IMR-90 (cell line): Measurements from ENCODE around the gene HAGH. TPM values are rescaled to one million over a fixed set of nuclear protein-coding genes. Genes with fewer than 3 reads are reported as not detected.

Source experiments
- ATAC-seq: fragments of 200-7000 bp; cut with Tn5 transposase; 2 replicates; pipeline ENCODE4 v1.9.1; 2020; ENCODE audit warnings: low read depth, mild to moderate bottlenecking, moderate library complexity
- BruUV-seq: library from RNA; stranded (reverse); fragments of 400-500 nt; replicated peaks from 2 replicates; lab custom pipeline; 2021; lab: Mats Ljungman, UMichigan
- CTCF ChIA-PET: fragments of 300-600 bp; formaldehyde crosslinking; extraction: SDS; loops from one replicate; lab custom pipeline; 2021; ENCODE audit warnings: antibody characterized with exemption; lab: Yijun Ruan, JAX
- POLR2A ChIA-PET: fragments of 300-600 bp; sonication (Branson Sonifier 250); formaldehyde crosslinking; loops from one replicate; lab custom pipeline; 2022; ENCODE audit warnings: antibody characterized with exemption; ENCODE audit not compliant: unreplicated experiment; lab: Charles Lee
- DNase-seq: peaks from one replicate; pipeline ENCODE4 v3.0.0; 2013
- H2AFZ ChIP-seq: replicated peaks from 2 replicates; pipeline ENCODE3; 2013; ENCODE audit warnings: low read length, mild to moderate bottlenecking; ENCODE audit not compliant: poor library complexity
- H2AK5ac ChIP-seq: 2 replicates; pipeline ENCODE4 v1.6.1; 2013; ENCODE audit warnings: low read depth, low read length, inconsistent platforms
- H2AK9ac ChIP-seq: replicated peaks from 2 replicates; pipeline ENCODE3; 2013; ENCODE audit warnings: mild to moderate bottlenecking, low read depth, low read length, moderate library complexity; ENCODE audit not compliant: poor library complexity
- H2BK120ac ChIP-seq: 2 replicates; pipeline ENCODE4 v1.6.1; 2013; ENCODE audit warnings: low read depth, low read length, inconsistent platforms
- H2BK15ac ChIP-seq: 3 replicates; pipeline ENCODE4 v1.6.1; 2013; ENCODE audit warnings: low read depth, low read length, inconsistent platforms
- H2BK20ac ChIP-seq: 2 replicates; pipeline ENCODE4 v1.6.1; 2013; ENCODE audit warnings: low read depth, mild to moderate bottlenecking, inconsistent platforms, low read length, moderate library complexity
- H2BK5ac ChIP-seq: 2 replicates; pipeline ENCODE4 v1.6.1; 2013; ENCODE audit warnings: mild to moderate bottlenecking, low read depth, low read length, inconsistent platforms; ENCODE audit not compliant: poor library complexity, severe bottlenecking
- H3K14ac ChIP-seq: replicated peaks from 2 replicates; pipeline ENCODE4 v1.6.1; 2013; ENCODE audit warnings: low read depth, low read length, inconsistent platforms
- H3K18ac ChIP-seq: 2 replicates; pipeline ENCODE4 v1.6.1; 2013; ENCODE audit warnings: low read depth, low read length, control low read depth
- H3K23ac ChIP-seq: 2 replicates; pipeline ENCODE4 v1.6.1; 2013; ENCODE audit warnings: low read depth, low read length, inconsistent platforms
- H3K27ac ChIP-seq: 2 replicates; pipeline ENCODE4 v1.5.1; 2013; ENCODE audit warnings: mild to moderate bottlenecking, control low read depth, low read length; ENCODE audit not compliant: insufficient read depth
- H3K27me3 ChIP-seq: 2 replicates; pipeline ENCODE4 v1.6.1; 2013; ENCODE audit warnings: low read length; ENCODE audit not compliant: control insufficient read depth, insufficient read depth
- H3K36me3 ChIP-seq: 2 replicates; pipeline ENCODE4 v1.6.1; 2013; ENCODE audit warnings: low read length, mixed read lengths; ENCODE audit not compliant: control insufficient read depth, insufficient read depth
- H3K4ac ChIP-seq: 2 replicates; pipeline ENCODE4 v1.6.1; 2013; ENCODE audit warnings: low read depth, low read length, inconsistent platforms
- H3K4me1 ChIP-seq: 2 replicates; pipeline ENCODE4 v1.6.1; 2013; ENCODE audit warnings: low read length, mixed read lengths; ENCODE audit not compliant: control insufficient read depth, insufficient read depth
- H3K4me2 ChIP-seq: 2 replicates; pipeline ENCODE4 v1.6.1; 2013; ENCODE audit warnings: low read depth, mild to moderate bottlenecking, control low read depth, low read length, moderate library complexity
- H3K4me3 ChIP-seq: 2 replicates; pipeline ENCODE4 v1.5.1; 2013; ENCODE audit warnings: low read depth, mild to moderate bottlenecking, control low read depth, low read length, moderate library complexity; ENCODE audit not compliant: insufficient read depth
- H3K56ac ChIP-seq: 2 replicates; pipeline ENCODE4 v1.6.1; 2013; ENCODE audit warnings: low read length, inconsistent platforms; ENCODE audit not compliant: insufficient read depth; ENCODE audit errors: extremely low read depth
- H3K79me1 ChIP-seq, 2 experiments: 2 replicates each; pipeline ENCODE4 v1.6.1; 2013; ENCODE audit warnings: low read length in 2 of 2, inconsistent platforms in 1 of 2, low read depth in 1 of 2
- H3K9ac ChIP-seq: 2 replicates; pipeline ENCODE4 v1.6.1; 2013; ENCODE audit warnings: low read depth, low read length, control low read depth
- H3K9me1 ChIP-seq: 2 replicates; pipeline ENCODE4 v1.6.1; 2013; ENCODE audit warnings: low read length, inconsistent platforms; ENCODE audit not compliant: insufficient read depth
- H3K9me3 ChIP-seq: 2 replicates; pipeline ENCODE4 v1.6.1; 2013; ENCODE audit warnings: low read length; ENCODE audit not compliant: control insufficient read depth, insufficient read depth
- H4K20me1 ChIP-seq: 2 replicates; pipeline ENCODE4 v1.6.1; 2013; ENCODE audit warnings: low read length, inconsistent platforms; ENCODE audit not compliant: insufficient read depth
- H4K5ac ChIP-seq: 2 replicates; pipeline ENCODE4 v1.6.1; 2013; ENCODE audit warnings: mild to moderate bottlenecking, low read depth, low read length, control low read depth
- H4K8ac ChIP-seq, 2 experiments: 2 replicates each; pipeline ENCODE4 v1.6.1; 2013; ENCODE audit warnings: low read depth in 2 of 2, low read length in 2 of 2, control low read depth in 1 of 2, inconsistent platforms in 1 of 2
- H4K91ac ChIP-seq: 2 replicates; pipeline ENCODE4 v1.6.1; 2013; ENCODE audit warnings: low read depth, low read length, inconsistent platforms; ENCODE audit not compliant: insufficient read depth
- BHLHE40 ChIP-seq: fragments of 150-350 bp; IDR thresholded peaks from 2 replicates; pipeline ENCODE4 v1.6.1; 2016; ENCODE audit warnings: mild to moderate bottlenecking, low read depth, low read length
- CEBPB ChIP-seq: IDR thresholded peaks from 2 replicates; pipeline ENCODE4 v1.6.1; 2012; ENCODE audit warnings: low read depth, low read length, improper control_type of control experiment
- FOS ChIP-seq: fragments of 150-350 bp; IDR thresholded peaks from 2 replicates; pipeline ENCODE4 v1.6.1; 2016; ENCODE audit warnings: low read depth, low read length
- MAZ ChIP-seq: IDR thresholded peaks from 2 replicates; pipeline ENCODE4 v1.6.1; 2012; ENCODE audit warnings: low read depth, mild to moderate bottlenecking, low read length, improper control_type of control experiment, moderate library complexity, borderline replicate concordance
- MXI1 ChIP-seq: IDR thresholded peaks from 2 replicates; pipeline ENCODE4 v1.6.1; 2012; ENCODE audit warnings: low read depth, mild to moderate bottlenecking, low read length, moderate library complexity, borderline replicate concordance
- POLR2A ChIP-seq: IDR thresholded peaks from 2 replicates; pipeline ENCODE4 v1.6.1; 2012; ENCODE audit warnings: mild to moderate bottlenecking, low read depth, low read length
- RCOR1 ChIP-seq: IDR thresholded peaks from 2 replicates; pipeline ENCODE4 v1.6.1; 2012; ENCODE audit warnings: mild to moderate bottlenecking, low read length, improper control_type of control experiment; ENCODE audit not compliant: insufficient replicate concordance
- RFX5 ChIP-seq: IDR thresholded peaks from 2 replicates; pipeline ENCODE4 v1.8.0; 2012; ENCODE audit warnings: low read depth, mild to moderate bottlenecking, low read length, moderate library complexity
- SMC3 ChIP-seq: fragments of 150-350 bp; IDR thresholded peaks from 2 replicates; pipeline ENCODE4 v1.6.1; 2016; ENCODE audit warnings: low read depth, mild to moderate bottlenecking, antibody characterized with exemption, low read length, moderate library complexity
- USF2 ChIP-seq: fragments of 150-350 bp; IDR thresholded peaks from 2 replicates; pipeline ENCODE4 v1.6.1; 2017; ENCODE audit warnings: mild to moderate bottlenecking, antibody characterized with exemption, low read length, low read depth
- WGBS, 2 experiments: methylation state at CpG; one replicate each; pipeline versions ENCODE4 v1.1.5 to v1.1.7; 2013; ENCODE audit warnings: missing lambda C conversion rate in 2 of 2; ENCODE audit not compliant: insufficient read length in 1 of 2; ENCODE audit errors: extremely low coverage in 2 of 2; 5-methylcytosine and 5-hydroxymethylcytosine counted together
- dilution Hi-C: fragments of 300-500 bp; cut with HindIII; formaldehyde crosslinking; loops from one replicate; pipeline ENCODE4 v1.14.3; 2018; ENCODE audit warnings: low sequenced_read_pairs; ENCODE audit not compliant: unreplicated experiment
- in situ Hi-C: fragments of 300-500 bp; cut with MboI; formaldehyde crosslinking; loops from 3 replicates; pipeline ENCODE4 v1.14.3; 2019; ENCODE audit warnings: low sequenced_read_pairs, inconsistent platforms, mixed read lengths
- intact Hi-C: fragments of 100-400 bp; cut with micrococcal nuclease; formaldehyde crosslinking; loops from 2 replicates; pipeline ENCODE4 v1.10.0; 2022
- polyA plus RNA-seq, 3 experiments: library from polyadenylated mRNA; depleted of rRNA; stranded (reverse); fragments of >200 nt; gene quantifications; 2 replicates each; pipeline ENCODE4 v1.2.3, GENCODE V29; 2012; ENCODE audit warnings: low replicate concordance in 1 of 3
- total RNA-seq: library from RNA; depleted of rRNA; stranded (reverse); fragments of >200 nt; gene quantifications from 2 replicates; pipeline ENCODE4 v1.2.3, GENCODE V29; 2012

Gene HAGH
- total and polyA plus RNA-seq, 2 of the 4 experiments (the other 2 are of a cell fraction), result 30.8 to 52.2 TPM

DNA sequence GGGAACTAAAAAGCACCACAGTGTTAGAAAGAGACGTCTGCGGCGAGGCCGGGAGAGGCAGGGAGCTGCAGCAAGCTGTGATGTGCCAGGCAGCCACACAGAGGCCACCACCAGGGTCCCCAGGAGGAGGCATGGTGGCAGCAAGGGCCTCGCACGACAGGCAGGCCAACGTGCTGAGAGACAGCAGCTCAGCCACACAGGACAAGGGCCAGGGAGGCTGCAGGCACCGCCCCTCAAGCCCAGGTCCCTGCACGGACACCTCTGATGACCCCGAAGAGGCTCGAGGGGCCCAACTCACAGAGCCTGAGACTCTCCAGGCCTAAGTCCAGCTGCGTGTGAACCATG, 5.7 kb downstream of the HAGH start:
- Histone ChIP-seq H3K79me1 (peaks cover 8 to 27% of the 10 kb centered on the region in 2 experiments; a peak in 3 of 4 replicates), H3K4me1 (peaks cover 4% of the 10 kb centered on the region; the same call in 1 of the 2 replicates), H2BK5ac (no peak overlapping the region), H2BK20ac (no peak overlapping the region), H4K8ac (no peak overlapping the region), H3K4ac (no peak overlapping the region), H3K9me3 (no peaks in the 10 kb centered on the region), H3K27ac (no peak overlapping the region), H3K9me1 (no peaks in the 10 kb centered on the region; the same call in 1 of the 2 replicates), H4K20me1 (0 out of 2 replicates have a peak, but pooled peaks cover 3% of the 10 kb centered on the region), H2AFZ (peak overlapping the region; percentile 32), H3K4me3 (no peak overlapping the region), H4K5ac (no peak overlapping the region), H2AK9ac (no peak overlapping the region), H3K9ac (no peak overlapping the region), H2AK5ac (no peak overlapping the region), H4K91ac (no peak overlapping the region), H3K23ac (no peak overlapping the region), H2BK120ac (no peak overlapping the region), H3K4me2 (no peak overlapping the region), H3K56ac (no peak overlapping the region), H3K36me3 (peaks cover 16% of the 10 kb centered on the region), H3K18ac (no peak overlapping the region), H3K27me3 (no peaks in the 10 kb centered on the region), H3K14ac (no peak overlapping the region), H2BK15ac (no peak overlapping the region)
- intact Hi-C loops (no loop called here), in situ Hi-C loops (no loop called here), dilution Hi-C loops (no loop called here)
- ChIA-PET POLR2A (no interaction called here), CTCF (no interaction called here)
- no peak for ATAC-seq
- TF ChIP-seq MAZ (no peak), FOS (no peak), RFX5 (no peak), CEBPB (no peak), SMC3 (no peak), POLR2A (no peak), MXI1 (no peak), BHLHE40 (no peak), USF2 (no peak), RCOR1 (no peak)
- DNase-seq, result no peak
- WGBS, 2 experiments, result 85% methylated on average over 6 of the region's 12 CpGs; no CpG with 5 or more reads in 1 of the 2 experiments
- BruUV-seq, result no TSS peak
